RPMI8226 (cell line): ENCODE results near the gene COL27A1.

Experiments
- DNase-seq: peaks from one replicate; pipeline ENCODE4 v3.0.0-alpha.2; 2015

Gene COL27A1

GRCh38 chr9:114229295-114229694 lies 74.0 kb downstream of the COL27A1 start:
- no peak for DNase-seq

GRCh38 chr9:114230068-114230467 lies 74.7 kb downstream of the COL27A1 start:
- DNase-seq = no peak

DNA sequence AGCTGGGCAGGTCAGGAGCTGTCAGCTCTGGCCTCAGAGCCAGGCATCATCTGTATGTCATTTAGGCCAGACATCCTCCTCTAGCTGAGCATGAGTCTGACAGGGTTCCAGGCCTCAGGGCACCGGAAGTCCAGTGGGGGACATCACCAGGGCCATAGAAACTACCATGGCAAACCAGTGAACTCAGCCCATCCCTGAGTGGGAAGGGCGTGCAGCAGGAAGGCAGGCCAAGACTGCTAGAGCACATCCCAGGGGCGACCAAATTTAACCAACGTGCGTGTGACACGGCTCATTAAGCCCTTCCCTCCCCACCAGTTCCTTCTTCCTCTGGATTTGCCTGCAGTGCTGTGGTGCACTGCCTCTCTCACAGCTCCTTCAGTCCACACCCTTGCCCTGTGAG lies 75.9 kb downstream of the COL27A1 start:
- DNase-seq = no peak

DNA sequence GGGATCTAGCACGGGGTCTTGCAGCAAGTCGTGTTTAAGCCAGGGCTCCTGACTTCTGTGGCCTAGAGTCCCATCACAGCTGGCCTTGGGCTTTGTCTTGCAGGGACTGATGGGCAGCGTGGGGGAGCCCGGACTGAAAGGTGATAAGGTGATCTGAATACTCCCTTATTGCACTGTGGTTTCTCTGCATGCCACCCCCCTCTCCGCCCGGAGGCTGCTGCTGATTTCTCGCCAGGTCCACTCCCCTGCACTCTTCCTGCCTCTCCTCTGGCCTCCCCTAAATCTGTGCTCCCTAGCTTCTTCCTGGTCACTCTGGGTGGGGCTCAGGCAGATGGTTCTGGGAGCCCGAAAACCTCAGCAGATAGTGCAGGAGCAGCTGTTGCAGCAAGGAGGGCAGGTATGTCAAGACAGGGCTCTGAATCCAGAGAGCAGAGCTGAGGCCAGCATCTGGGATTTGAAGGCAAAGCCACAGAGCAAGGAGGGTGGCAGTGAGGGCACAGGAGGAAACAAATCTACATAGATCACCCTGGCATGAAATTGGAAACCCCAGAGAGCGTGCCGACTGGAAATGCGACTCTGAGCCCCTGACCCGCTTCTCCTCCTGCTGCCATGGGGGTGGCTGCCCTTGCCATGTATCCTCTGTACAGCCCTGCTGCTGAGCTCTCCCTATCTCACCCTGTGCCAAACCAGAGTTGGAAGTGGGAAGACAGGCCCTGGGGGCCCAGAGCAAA lies 76.5 kb downstream of the COL27A1 start:
- DNase-seq = no peak

DNA sequence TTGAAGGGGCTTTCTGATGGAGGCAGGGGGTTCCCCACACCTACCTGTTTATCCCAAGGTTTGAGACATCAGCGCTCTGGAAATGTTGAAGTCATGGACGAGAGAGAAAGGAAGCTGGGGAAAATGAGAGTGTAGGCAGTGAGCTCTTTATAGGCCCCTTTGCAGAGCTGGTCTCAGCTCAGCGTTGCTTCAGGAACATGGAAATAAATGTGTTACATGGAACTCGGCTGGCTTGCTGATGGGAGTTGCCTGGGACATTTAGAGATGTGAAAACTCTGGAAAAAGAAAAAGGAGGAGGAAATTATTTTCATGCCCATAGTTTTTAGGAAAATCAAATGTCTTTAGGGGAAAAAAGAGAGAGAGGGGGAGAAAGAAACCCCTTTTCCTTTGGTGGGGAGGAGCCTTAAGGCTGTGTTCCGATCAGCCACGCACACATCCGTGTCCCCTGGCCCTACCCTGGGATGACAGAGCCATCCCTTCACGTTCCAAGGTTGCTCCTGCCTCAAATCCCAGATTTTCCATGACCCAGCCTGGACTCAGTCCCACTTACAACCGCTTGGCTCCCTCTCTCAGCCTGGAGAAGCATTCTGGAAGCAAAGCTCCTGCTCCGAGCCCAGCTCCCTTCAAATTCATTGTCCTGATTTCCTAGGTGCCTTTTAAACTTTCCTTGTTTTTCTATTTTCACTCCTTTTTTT lies 78.3 kb downstream of the COL27A1 start:
- no peak for DNase-seq

DNA sequence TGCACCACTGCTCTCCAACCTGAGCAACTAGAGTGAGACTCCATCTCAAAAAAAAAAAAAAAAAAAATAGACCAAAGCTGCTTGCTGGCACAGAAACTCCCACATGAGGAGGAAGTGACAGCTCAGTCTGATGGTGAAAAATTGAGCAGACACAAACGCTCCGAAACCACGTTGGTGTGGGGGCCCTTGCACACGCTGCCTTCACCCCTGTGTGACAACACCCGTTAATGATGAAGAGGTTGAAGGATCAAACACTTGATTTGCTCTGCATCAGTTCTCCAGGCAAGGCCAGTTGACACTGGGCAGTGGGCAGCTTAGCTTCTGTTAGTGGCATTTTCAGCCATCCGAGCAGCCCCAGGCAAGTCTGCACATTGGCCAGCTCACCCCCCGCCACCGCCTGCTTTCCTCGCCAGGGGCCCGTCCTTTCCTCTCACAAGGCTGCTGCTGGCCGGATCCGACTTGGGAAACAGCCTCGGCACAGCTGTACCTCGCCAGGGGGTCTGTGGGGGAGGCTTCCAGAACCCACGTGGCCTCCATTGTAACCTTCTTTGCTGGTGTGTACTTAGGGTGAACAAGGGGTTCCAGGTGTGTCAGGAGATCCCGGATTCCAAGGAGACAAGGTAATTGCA lies 79.8 kb downstream of the COL27A1 start:
- DNase-seq = no peak

DNA sequence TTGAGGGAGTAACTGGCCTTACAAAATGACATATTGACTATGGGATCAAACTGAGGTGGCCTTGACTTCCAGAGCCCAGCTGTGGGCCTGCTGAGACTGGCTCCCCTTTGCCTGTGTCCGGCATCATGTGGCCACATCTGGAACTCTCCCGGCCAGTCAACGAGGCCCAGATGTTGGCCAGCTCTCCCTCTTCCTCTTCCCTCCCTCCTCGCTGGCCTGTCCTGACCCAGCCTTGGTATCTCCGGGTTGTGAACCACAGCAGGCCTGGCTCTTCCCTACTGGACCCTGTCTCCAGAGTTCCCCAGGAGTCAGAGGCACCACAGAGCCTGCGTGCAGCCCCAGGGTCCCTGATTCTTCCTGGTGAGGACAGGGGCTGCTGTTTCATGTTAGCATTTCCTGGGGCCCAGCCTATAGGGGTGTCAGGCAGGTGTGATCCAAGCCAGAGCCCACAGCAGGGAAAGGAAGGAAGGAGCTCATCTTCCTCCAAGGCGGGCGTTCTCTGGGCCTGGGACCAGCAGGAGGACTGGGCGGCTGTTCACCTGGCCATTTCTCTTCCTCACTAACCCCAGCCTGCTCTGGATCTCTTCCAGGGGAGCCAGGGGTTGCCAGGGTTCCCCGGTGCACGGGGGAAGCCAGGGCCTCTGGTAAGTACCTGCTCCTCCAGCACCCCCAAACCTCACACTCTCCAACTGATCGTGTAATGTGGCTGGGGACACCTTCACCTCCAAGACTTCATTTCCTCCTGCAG lies 81.2 kb downstream of the COL27A1 start:
- no peak for DNase-seq

DNA sequence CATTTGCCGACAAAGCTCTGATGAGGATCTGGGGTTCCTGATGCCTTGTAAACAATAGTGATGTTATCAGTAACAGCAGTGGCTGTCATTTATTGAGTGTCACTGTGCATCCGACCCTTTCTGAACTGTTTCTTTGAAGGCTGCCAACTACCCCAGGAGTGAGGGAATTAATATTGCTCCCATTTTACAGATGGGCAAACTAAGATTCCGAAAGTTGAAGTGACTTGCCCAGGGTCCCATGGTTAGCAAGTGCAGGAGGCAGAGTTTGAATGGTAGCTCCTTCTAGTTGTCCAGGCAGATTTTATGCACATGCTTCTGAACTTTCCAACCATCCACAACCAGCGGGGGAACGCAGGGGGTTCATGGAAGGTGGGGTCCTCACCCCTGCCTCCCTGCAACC lies 81.9 kb downstream of the COL27A1 start:
- DNase-seq = no peak

DNA sequence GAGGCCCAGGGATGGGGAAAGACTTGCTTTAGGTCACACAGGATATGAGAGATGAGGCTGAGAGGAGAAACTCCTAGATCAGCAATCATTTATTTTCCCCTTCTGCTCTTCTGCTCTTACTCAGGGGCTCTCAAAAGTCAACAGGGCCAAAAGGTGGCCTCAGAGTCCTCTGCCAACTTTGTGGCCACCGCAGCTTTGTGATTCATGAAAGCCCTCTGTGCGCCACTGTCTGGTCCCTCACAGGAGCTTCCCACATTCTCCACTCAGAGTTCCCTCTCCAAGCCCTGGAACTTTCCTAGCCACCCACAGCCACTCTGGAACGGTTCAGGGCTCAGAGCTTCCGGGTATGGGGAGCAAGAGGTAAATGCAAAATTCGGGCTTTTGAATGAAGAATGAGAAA lies 82.4 kb downstream of the COL27A1 start:
- no peak for DNase-seq

GRCh38 chr9:114238472-114238871 lies 83.1 kb downstream of the COL27A1 start:
- DNase-seq = no peak

GRCh38 chr9:114238891-114239875 lies 83.8 kb downstream of the COL27A1 start:
- no peak for DNase-seq

GRCh38 chr9:114240216-114240615 lies 84.9 kb downstream of the COL27A1 start:
- DNase-seq = no peak

DNA sequence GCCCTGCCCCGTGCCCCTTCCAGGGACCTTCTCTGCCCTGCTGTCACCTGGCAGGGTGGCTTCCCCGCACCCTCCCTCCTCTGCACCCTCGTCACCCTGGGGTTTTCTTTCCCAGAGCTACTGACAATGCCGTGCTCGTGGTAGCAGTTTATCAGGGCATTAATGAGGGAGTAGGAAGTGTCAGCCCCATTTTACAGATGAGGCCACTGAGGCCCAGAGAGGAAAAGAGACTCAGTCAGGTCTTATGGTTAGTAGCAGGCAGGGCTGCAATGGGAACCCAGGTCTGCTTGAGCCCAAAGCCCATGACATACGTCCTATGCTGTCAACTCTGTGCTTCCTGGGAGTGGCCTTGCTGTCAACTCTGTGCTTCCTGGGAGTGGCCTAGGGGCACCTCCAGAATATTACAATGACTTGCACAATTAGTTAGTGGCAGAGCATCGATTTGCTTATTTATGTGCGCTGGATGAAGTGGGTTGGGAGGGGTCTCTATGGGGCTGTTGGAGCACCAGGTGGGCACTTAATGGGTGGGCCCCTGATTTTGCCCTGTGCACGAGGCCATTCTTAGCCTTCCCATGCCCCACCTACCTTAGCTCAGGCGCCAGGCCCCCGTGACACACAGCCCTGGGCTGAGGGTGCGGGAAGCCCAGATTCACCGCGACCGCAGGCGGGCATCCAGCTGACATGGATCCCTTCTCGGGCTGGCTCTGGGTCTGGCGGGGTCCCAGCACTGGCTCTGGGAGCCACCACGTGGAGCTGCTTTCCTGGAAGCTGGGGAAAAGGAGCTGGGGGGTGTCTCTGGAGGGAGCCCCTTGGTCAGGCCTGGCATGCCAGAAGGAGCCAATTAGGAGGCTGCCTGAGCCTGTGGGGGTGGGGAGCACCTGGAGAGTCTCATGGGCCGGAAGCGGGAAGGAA lies 85.6 kb downstream of the COL27A1 start:
- DNase-seq = no peak

DNA sequence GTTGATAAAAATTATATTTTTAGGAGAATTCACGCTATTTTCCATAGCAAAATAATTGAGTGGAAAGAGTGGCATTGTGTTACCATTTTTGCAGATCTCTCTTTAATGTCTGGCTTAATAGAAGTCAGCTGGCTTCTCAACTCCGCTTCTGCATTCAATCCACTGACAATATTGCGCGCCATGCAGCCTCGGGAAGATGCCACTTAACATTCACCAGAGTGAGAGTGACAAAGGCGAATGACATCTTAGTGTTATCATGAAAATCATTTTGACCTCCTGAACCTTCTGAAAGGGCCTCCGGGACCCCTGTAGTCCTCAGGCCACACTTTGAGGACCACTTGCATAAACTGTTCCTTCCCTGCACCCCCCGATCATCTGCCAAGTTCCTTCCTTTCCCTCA lies 87.5 kb downstream of the COL27A1 start:
- no peak for DNase-seq

DNA sequence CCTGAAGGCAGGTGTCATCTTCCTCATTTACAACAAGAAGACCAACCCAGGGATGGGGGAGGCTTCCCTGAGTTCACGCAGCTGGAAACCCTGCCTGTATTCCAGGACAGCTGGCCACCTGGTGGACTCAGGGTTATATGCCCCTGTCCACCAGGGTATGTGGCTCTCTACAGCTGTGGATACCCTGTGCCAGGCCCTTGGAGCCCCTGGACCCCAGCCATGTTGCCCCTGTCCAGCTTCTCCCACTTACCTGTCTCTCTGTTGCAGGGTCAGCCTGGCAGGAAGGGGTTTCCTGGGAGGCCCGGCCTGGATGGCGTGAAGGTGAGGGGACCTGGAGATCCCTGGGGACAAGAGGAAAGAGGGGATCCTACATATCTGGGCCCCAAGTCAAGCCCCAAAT lies 87.9 kb downstream of the COL27A1 start:
- DNase-seq = no peak

GRCh38 chr9:114244570-114244969 lies 89.2 kb downstream of the COL27A1 start:
- DNase-seq = no peak

DNA sequence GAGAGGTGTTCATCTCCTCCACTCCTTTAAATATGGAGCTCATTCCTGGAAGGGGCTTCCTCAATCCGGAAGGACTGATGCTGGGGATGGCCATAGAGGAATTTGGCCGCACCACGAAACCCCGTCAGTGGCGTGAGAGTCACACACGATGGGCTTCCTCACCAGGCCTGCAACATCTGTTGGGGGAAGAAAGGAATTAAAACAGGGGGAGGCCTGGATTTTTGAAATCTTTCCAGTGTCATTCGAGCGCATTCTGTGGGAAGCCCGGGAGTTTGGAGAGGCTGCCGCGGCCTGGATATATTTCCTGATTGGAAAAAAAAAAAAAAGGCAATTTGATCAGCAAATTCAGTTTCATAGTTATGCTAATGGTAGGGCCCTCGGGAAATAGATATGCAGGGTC lies 91.2 kb downstream of the COL27A1 start:
- no peak for DNase-seq

GRCh38 chr9:114247077-114247476 lies 91.7 kb downstream of the COL27A1 start:
- no peak for DNase-seq

- no peak for DNase-seq
Measured at GRCh38 chr9:114247491-114247890, 92.2 kb downstream of the COL27A1 start.

DNA sequence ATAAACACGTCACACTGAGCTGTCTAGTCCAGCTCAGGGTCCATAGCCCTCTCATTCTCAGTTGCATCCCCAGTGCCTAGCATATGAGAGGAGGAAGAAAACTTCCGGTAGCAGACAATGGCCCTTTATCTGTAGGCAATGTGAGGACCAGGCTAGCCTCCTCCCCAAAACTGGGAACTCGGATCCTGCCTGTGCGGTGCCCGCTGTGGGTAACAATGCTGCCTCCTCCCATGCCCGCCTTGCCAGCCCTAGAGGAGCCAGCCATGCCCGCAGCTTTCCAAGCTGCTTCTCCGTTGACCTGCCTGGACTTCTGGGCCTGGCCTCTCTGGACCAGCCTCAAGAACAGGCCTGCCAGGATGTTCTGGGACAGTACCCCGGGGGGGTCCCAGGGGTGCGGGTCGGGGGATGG lies 93.0 kb downstream of the COL27A1 start:
- DNase-seq = no peak
